NOMO-1 treated with DMSO at 0.1 percent for 48 hours (cell line): ENCODE results near the gene SHANK1.
A peak's percentile ranks its signal among the peaks of the same experiment; 100 is the strongest.

ENCODE experiments used
- DNase-seq: peaks from one replicate; lab custom pipeline; 2025; ENCODE audit not compliant: unreplicated experiment; lab: John Stamatoyannopoulos, UW

Gene SHANK1

GRCh38 chr19:50713556-50714236 is 5.9 kb downstream of the SHANK1 start:
- no peak for DNase-seq

GRCh38 chr19:50712833-50713232 is 6.8 kb downstream of the SHANK1 start:
- DNase-seq, result no peak

GRCh38 chr19:50711805-50712204 is 7.8 kb downstream of the SHANK1 start:
- DNase-seq, result no peak

- DNase-seq, result no peak
Measured at GRCh38 chr19:50711196-50711595, 8.4 kb downstream of the SHANK1 start.

- DNase-seq, result no peak
Measured at GRCh38 chr19:50710612-50711011, 9.0 kb downstream of the SHANK1 start.

- DNase-seq, result no peak
Measured at GRCh38 chr19:50710094-50710493, 9.5 kb downstream of the SHANK1 start.

- no peak for DNase-seq
Measured at GRCh38 chr19:50708179-50708879, 11.3 kb downstream of the SHANK1 start.

- no peak for DNase-seq
Measured at GRCh38 chr19:50706387-50706786, 13.2 kb downstream of the SHANK1 start.

GRCh38 chr19:50705422-50706019 is 14.1 kb downstream of the SHANK1 start:
- peak; percentile 66 for DNase-seq

- no peak for DNase-seq
Measured at GRCh38 chr19:50703915-50704796, 15.4 kb downstream of the SHANK1 start.

GRCh38 chr19:50702871-50703829 is 16.5 kb downstream of the SHANK1 start:
- DNase-seq, result no peak

GRCh38 chr19:50702158-50702870 is 17.3 kb downstream of the SHANK1 start:
- no peak for DNase-seq

- DNase-seq, result no peak
Measured at GRCh38 chr19:50701367-50701985, 18.1 kb downstream of the SHANK1 start.

GRCh38 chr19:50697414-50698124 is 22.0 kb downstream of the SHANK1 start:
- no peak for DNase-seq

- DNase-seq, result no peak
Measured at GRCh38 chr19:50696094-50696483, 23.5 kb downstream of the SHANK1 start.

- no peak for DNase-seq
Measured at GRCh38 chr19:50695251-50696093, 24.1 kb downstream of the SHANK1 start.

- no peak for DNase-seq
Measured at GRCh38 chr19:50694815-50695145, 24.8 kb downstream of the SHANK1 start.
